ENCODE data around the gene ADARB2.

The ADARB2 gene

DNA sequence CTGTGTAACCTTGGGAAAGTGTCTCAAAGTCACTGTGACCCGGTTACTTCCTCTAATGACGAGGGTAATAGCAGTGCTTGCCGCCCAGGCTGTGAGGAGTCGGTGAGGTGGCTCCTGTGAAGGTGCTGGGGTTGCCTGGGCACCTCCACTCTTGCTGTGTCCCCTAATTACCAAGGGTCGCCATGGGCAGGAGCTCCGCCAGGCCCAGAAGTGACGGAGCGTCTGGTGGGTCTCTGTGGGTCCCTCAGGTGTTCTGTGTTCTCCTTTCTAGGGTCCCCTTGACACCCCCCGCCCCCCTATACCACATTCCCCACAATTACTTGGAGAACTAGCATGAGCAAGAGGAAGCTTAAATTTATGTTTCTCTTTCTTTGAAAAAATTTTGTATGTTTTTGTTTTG is 519.7 kb downstream of the ADARB2 start:
- TF ChIP-seq, protein P1, sequence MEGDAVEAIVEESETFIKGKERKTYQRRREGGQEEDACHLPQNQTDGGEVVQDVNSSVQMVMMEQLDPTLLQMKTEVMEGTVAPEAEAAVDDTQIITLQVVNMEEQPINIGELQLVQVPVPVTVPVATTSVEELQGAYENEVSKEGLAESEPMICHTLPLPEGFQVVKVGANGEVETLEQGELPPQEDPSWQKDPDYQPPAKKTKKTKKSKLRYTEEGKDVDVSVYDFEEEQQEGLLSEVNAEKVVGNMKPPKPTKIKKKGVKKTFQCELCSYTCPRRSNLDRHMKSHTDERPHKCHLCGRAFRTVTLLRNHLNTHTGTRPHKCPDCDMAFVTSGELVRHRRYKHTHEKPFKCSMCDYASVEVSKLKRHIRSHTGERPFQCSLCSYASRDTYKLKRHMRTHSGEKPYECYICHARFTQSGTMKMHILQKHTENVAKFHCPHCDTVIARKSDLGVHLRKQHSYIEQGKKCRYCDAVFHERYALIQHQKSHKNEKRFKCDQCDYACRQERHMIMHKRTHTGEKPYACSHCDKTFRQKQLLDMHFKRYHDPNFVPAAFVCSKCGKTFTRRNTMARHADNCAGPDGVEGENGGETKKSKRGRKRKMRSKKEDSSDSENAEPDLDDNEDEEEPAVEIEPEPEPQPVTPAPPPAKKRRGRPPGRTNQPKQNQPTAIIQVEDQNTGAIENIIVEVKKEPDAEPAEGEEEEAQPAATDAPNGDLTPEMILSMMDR (IDR thresholded peaks at IDR 0.05; ENCODE audit: borderline replicate concordance, control extremely low read depth, extremely low read depth, insufficient read depth, missing control alignments): no peak
- in situ Hi-C loops (cut with MboI; ENCODE audit: low sequenced_read_pairs, unreplicated experiment): no loop called here

DNA sequence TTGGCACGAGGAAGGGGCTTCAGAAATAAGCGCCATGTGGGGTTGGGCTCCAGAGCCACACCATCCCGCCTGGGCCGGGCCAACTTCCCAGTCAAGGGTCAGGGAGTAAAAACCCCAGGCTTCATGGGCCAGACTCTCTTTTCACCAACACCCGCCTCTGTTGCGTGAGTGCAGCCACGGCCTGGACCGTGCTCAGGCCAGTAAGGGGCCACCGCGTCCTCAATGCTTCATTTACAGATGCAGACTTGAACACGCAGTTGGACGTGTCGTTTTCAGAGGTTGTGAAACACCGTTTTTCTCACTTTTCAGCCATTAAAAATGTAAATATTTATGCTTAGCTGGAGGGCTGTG is 520.1 kb downstream of the ADARB2 start:
- no peak for DNase-seq (ENCODE audit: low spot score)
- in situ Hi-C loops (cut with MboI; ENCODE audit: low sequenced_read_pairs, unreplicated experiment): no loop called here
- TF ChIP-seq, protein P1 (IDR thresholded peaks at IDR 0.05; ENCODE audit: borderline replicate concordance, control extremely low read depth, extremely low read depth, insufficient read depth, missing control alignments): no peak

More for the DNA sequence above, 519.7 kb downstream of the ADARB2 start:
- DNase-seq (ENCODE audit: low spot score): no peak

DNA sequence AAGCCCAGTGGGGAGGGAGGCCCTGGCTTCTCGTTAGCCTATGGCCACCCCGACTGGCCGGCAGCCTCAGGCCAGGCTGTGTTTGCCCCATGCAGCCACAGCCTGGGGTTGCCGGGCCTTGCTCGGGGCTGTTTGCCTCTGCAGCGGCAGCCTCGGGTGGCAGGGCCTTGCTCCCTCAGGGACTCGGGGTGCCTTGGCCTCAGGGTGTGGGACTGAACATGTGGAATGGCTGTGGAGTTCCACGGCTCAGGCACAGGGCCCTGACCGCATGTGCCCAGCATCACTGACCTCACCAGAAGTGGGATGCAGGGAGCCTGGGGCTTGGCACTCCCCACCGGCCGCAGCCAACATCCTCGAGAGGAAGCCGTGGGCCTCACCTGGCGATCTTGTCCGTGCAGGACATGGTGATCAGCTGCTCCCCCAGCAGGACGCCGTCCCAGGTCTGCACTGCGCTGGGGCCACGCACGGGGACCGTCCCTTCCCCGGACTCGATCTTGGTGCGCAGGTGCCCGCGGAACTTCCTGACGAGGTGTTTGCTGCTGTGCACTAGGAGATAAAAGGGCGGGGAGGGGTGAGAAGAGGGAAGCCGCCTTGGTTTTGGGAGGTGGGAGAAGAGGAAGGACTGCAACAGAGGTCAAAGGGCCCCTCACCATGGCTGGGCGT is 520.6 kb downstream of the ADARB2 start:
- in situ Hi-C loops (cut with MboI; ENCODE audit: low sequenced_read_pairs, unreplicated experiment): no loop called here
- DNase-seq (ENCODE audit: low spot score): no peak
- TF ChIP-seq, protein P1 (IDR thresholded peaks at IDR 0.05; ENCODE audit: borderline replicate concordance, control extremely low read depth, extremely low read depth, insufficient read depth, missing control alignments): no peak

DNA sequence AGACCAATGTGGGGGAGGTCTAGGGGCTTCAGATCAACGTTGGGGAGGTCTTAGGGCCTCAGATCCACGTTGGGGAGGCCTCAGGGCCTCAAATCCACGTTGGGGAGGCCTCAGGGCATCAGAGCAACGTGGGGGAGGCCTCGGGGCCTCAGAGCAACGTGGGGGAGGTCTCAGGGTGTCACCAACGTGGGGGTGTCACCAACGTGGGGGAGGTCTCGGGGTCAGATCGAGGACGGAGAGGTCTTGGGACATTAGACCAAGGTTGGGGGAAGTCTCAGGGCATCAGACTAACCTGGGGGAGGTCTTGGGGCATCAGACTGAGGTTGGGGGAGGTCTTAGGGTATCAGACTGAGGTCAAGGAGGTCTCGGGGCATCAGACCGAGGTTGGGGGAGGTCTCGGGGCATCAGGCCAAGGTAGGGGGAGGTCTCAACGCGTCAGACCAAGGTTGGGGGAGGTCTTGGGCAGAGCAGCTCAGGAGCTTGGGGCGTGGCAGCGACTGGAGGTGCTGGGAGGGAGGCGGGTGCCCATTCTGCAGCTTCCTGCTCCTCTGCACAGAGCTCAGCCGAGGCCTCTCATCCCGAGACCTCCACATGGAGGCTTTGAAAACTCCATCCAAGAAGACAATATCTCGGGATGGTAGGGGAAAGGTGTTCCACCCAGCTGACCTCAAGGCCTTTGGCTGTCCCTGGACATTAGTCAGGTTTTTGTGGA is 521.3 kb downstream of the ADARB2 start:
- in situ Hi-C loops (cut with MboI; ENCODE audit: low sequenced_read_pairs, unreplicated experiment): no loop called here
- DNase-seq (ENCODE audit: low spot score): no peak
- TF ChIP-seq, protein P1 (IDR thresholded peaks at IDR 0.05; ENCODE audit: borderline replicate concordance, control extremely low read depth, extremely low read depth, insufficient read depth, missing control alignments): no peak

DNA sequence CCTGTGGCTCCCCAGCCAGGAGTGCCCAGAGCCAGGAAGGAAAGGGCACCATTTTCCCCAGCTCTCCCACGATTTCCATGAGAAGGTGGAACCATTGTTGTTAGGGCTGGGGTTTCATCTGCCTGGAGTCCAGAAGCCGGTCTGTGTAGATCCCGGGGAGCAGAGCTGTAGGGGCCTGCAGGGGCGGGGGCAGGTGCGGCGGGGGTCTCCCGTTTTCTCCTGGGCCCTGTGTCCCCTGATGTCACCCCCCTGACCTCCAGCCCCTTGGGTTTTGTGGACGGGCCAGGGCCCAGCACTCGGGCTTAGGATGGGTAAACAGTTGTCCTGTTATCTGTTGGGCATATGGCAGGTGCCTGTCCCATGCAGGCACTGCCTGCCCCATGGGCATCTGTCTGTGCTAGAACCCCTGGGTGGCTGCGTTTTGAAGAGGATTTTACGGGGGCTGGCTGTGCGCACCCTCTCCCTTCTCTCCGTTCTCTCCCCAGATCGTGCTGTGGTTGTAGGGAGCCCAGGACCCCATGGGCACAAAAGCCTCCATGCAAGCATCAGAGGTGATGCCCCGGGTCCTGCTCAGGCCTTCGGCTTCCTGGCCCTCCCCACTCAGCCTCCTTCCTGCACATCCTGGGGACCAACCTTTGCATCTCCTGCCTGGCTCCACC is 522.3 kb downstream of the ADARB2 start:
- in situ Hi-C loops (cut with MboI; ENCODE audit: low sequenced_read_pairs, unreplicated experiment): no loop called here
- TF ChIP-seq, protein P1 (IDR thresholded peaks at IDR 0.05; ENCODE audit: borderline replicate concordance, control extremely low read depth, extremely low read depth, insufficient read depth, missing control alignments): no peak

DNA sequence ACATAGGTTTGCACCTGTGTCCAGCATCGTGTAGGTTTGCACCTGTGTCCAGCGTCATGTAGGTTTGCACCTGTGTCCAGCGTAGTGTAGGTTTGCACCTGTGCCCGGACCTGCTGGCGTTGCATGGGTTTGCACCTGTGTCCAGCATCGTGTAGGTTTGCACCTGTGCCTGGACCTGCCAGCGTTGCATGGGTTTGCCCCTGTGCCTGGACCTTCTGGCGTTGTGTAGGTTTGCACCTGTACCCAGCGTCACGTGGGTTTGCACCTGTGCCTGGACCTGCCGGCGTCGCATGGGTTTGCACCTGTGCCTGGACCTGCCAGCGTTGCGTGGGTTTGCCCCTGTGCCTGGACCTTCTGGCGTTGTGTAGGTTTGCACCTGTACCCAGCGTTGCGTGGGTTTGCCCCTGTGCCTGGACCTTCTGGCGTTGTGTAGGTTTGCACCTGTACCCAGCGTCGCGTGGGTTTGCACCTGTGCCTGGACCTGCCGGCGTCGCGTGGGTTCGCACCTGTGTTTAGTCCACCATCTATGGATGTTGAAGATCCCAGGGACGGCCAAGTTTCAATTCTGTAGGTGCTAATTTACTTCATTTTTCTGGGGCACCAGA is 523.2 kb downstream of the ADARB2 start:
- no peak for DNase-seq (ENCODE audit: low spot score)
- TF ChIP-seq, protein P1 (IDR thresholded peaks at IDR 0.05; ENCODE audit: borderline replicate concordance, control extremely low read depth, extremely low read depth, insufficient read depth, missing control alignments): no peak
- in situ Hi-C loops (cut with MboI; ENCODE audit: low sequenced_read_pairs, unreplicated experiment): no loop called here

More for the DNA sequence above, 522.3 kb downstream of the ADARB2 start:
- no peak for DNase-seq (ENCODE audit: low spot score)

All from GM13976 (cell line).